Stimulated activated CD4-positive, alpha-beta T cell treated with anti-CD3 and anti-CD28 coated beads, Interleukin-1b, Interleukin-23, amount 100 ng/mL, for 24 hours (primary cell): ENCODE results near the gene PCDHA10.

Experiments used
- DNase-seq, 4 experiments: peaks; one replicate each; pipeline ENCODE4 v3.0.0-alpha.2; 2020; ENCODE audit warnings: low read depth in 4 of 4, low spot score in 1 of 4

PCDHA10 gene

DNA sequence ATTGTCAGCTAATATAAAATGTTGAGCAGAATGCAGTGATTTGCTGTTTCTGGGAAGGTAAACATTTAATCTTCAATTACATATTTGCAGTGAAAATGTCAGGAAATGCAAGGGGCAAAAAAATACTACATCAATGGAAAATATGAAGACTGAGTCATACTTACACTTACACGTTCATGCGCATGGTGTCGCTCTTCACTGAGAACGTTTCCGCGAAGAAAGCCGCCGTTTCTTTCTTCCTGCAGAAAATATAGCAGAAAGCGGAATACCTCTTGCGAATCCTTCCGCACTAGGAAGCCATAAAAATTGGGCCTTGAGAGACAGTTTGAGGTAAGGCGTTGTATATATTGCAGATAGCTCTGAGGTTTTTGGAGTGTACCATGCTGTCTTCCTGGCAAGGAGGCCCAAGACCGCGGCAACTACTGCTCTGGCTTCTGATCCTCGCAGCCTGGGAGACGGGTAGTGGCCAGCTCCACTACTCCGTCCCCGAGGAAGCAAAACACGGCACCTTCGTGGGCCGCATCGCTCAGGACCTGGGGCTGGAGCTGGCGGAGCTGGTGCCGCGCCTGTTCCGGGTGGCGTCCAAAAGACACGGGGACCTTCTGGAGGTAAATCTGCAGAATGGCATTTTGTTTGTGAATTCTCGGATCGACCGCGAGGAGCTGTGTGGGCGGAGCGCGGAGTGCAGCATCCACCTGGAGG, 26.3 kb downstream of the PCDHA10 start, which contains the start of gene PCDHA13:
Gene PCDHA13 (plus strand): TSS at position 236 of the 702 bp plus-strand sequence. CDS start 145 bp downstream, at position 381.
- no peak for DNase-seq

DNA sequence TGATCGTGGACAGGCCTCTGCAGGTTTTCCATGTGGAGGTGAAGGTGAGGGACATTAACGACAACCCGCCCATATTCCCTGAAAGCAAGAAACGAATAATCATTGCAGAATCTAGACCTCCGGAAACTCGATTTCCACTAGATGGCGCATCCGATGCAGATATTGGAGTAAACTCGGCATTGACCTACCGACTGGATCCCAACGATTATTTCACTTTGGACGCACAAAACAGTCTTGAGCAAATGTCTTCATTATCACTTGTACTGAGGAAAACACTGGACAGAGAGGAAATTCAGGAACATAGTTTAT, 26.8 kb downstream of the PCDHA10 start:
- DNase-seq, result no peak

DNA sequence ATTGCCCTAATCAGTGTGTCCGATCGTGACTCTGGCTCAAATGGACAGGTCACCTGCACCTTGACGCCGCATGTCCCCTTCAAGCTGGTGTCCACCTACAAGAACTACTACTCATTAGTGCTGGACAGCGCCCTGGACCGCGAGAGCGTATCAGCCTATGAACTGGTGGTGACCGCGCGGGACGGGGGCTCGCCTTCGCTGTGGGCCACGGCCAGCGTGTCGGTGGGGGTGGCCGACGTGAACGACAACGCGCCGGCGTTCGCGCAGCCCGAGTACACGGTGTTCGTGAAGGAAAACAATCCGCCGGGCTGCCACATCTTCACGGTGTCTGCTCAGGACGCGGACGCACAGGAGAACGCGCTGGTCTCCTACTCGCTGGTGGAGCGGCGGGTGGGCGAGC, 27.7 kb downstream of the PCDHA10 start:
- no peak for DNase-seq

DNA sequence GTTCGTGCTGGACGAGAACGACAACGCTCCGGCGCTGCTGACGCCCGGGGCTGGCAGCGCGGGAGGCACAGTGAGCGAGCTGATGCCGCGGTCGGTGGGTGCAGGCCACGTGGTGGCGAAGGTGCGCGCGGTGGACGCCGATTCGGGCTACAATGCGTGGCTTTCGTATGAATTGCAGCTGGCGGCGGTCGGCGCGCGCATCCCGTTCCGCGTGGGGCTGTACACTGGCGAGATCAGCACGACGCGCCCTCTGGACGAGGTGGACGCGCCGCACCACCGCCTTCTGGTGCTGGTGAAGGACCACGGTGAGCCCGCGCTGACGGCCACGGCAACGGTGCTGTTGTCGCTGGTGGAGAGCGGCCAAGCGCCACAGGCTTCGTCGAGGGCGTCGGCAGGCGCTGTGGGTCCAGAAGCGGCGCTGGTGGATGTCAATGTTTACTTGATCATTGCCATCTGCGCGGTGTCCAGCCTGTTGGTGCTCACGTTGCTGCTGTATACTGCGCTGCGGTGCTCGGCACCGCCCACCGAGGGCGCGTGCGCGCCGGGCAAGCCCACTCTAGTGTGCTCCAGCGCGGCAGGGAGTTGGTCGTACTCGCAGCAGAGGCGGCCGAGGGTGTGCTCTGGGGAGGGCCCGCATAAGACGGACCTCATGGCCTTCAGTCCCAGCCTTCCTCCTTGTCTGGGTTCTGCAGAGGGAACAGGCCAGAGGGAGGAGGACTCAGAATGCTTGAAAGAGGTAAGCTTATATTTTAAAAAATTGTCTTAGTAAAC, 28.4 kb downstream of the PCDHA10 start:
- no peak for DNase-seq

DNA sequence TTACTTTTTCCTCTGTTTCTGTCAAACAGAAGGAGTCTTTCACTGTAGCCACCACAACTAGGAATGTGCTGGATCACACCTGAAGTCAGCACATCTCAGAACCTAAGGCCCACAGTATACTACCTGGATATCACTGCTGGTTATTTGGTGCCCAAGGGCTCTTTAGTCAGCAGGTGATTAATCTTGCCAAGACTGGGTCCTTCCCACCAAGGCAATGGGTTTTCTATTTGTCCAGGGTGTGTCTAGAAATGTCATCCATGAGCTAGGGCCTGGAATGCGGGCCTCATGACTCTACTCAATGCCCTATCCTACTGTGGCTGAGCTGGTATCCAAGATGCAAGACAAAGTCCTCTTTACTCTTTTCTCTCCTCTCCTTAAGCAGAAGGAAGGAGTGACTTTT, 60.6 kb downstream of the PCDHA10 start:
- DNase-seq, result no peak
